HCT116 (cell line): ENCODE data around the gene DEXI. TPM values are rescaled to one million over a fixed set of nuclear protein-coding genes. Genes with fewer than 3 reads are reported as not detected.
A peak's percentile ranks its signal among the peaks of the same experiment; 100 is the strongest.

Experiments
- ATAC-seq: fragments of 200-7000 bp; cut with Tn5 transposase; 2 replicates; pipeline ENCODE4 v1.9.1; 2020; ENCODE audit warnings: mild to moderate bottlenecking, moderate library complexity
- BruUV-seq: library from RNA; stranded (reverse); fragments of 400-500 nt; replicated peaks from 2 replicates; lab custom pipeline; 2021; lab: Mats Ljungman, UMichigan
- CTCF ChIA-PET: fragments of 300-600 bp; sonication (Branson Sonifier 250); formaldehyde crosslinking; loops from one replicate; lab custom pipeline; 2021; ENCODE audit warnings: antibody characterized with exemption; lab: Charles Lee
- POLR2A ChIA-PET: fragments of 300-600, 350-600 bp; sonication (Branson Sonifier 250); formaldehyde crosslinking; loops from one replicate; lab custom pipeline; 2021; ENCODE audit warnings: antibody characterized with exemption; lab: Charles Lee
- RAD21 ChIA-PET, 2 experiments: fragments of 300-600 bp; sonication (Branson Sonifier 250); formaldehyde crosslinking; loops; one replicate each; lab custom pipeline; 2023; ENCODE audit warnings: low total read pairs in 2 of 2; ENCODE audit not compliant: uncharacterized antibody in 2 of 2, unreplicated experiment in 2 of 2, low non-redundant PET in 1 of 2; lab: Charles Lee
- DNase-seq: peaks from one replicate; pipeline ENCODE4 v3.0.0-alpha.2; 2010; ENCODE audit warnings: low read depth, low spot score
- H2AFZ ChIP-seq: fragments of 200-600 bp; shearing (Covaris generic), sonication (generic); 2 replicates; pipeline ENCODE4 v1.6.1; 2017; ENCODE audit warnings: low read depth, mixed run types, mixed read lengths, antibody characterized with exemption, low read length; ENCODE audit not compliant: poor library complexity, severe bottlenecking
- H3K27ac ChIP-seq: 2 replicates; pipeline ENCODE4 v1.5.1; 2012; ENCODE audit warnings: low read depth, low read length
- H3K27me3 ChIP-seq: fragments of 200-600 bp; sonication (generic); 2 replicates; pipeline ENCODE4 v1.6.1; 2016; ENCODE audit warnings: mixed run types, low read length, mixed read lengths; ENCODE audit not compliant: insufficient read depth
- H3K36me3 ChIP-seq, 2 experiments: fragments of 200-500 bp in 1 of 2; fragments of 200-600 bp in 1 of 2; sonication (Bioruptor generic) in 1 of 2; sonication (generic) in 1 of 2; 2 replicates each; pipeline versions ENCODE4 v1.5.1 to v1.6.1; 2014 to 2016; ENCODE audit warnings: low read length in 2 of 2, inconsistent platforms in 1 of 2, mixed read lengths in 1 of 2, mixed run types in 1 of 2; ENCODE audit not compliant: insufficient read depth in 2 of 2, control insufficient read depth in 1 of 2
- H3K4me1 ChIP-seq, 2 experiments: fragments of 200-600 bp in 1 of 2; sonication (generic) in 1 of 2; 2 replicates each; pipeline versions ENCODE4 v1.5.1 to v1.6.1; 2012 to 2017; ENCODE audit warnings: low read length in 2 of 2, inconsistent platforms in 1 of 2, mild to moderate bottlenecking in 1 of 2, mixed read lengths in 1 of 2, mixed run types in 1 of 2, moderate library complexity in 1 of 2; ENCODE audit not compliant: insufficient read depth in 2 of 2, control insufficient read depth in 1 of 2
- H3K4me2 ChIP-seq: fragments of 200-600 bp; sonication (generic); 2 replicates; pipeline ENCODE4 v1.6.1; 2017; ENCODE audit warnings: mixed run types, low read length, mixed read lengths
- H3K4me3 ChIP-seq, 2 experiments: fragments of 200-600 bp in 1 of 2; sonication (generic) in 1 of 2; replicated peaks in 1 of 2; 2 replicates each; pipeline ENCODE4 v1.5.1; 2011 to 2016; ENCODE audit warnings: low read length in 2 of 2, control low read depth in 1 of 2, low read depth in 1 of 2, mild to moderate bottlenecking in 1 of 2, mixed read lengths in 1 of 2, mixed run types in 1 of 2
- H3K79me2 ChIP-seq: fragments of 200-600 bp; sonication (generic); 2 replicates; pipeline ENCODE4 v1.6.1; 2017; ENCODE audit warnings: mild to moderate bottlenecking, mixed run types, low read length, moderate library complexity, mixed read lengths; ENCODE audit not compliant: insufficient read depth
- H3K9ac ChIP-seq: fragments of 200-600 bp; sonication (generic); 2 replicates; pipeline ENCODE4 v1.6.1; 2016; ENCODE audit warnings: low read length, mixed read lengths
- H3K9me2 ChIP-seq: fragments of 200-600 bp; sonication (generic), shearing (Covaris generic); 2 replicates; pipeline ENCODE4 v1.6.1; 2017; ENCODE audit warnings: mixed run types, mild to moderate bottlenecking, moderate library complexity; ENCODE audit not compliant: insufficient read depth
- H3K9me3 ChIP-seq, 2 experiments: fragments of 200-500 bp in 1 of 2; fragments of 200-600 bp in 1 of 2; sonication (Bioruptor generic) in 1 of 2; sonication (generic) in 1 of 2; 2 replicates each; pipeline ENCODE4 v1.6.1; 2014 to 2017; ENCODE audit warnings: low read length in 2 of 2, mixed read lengths in 2 of 2, inconsistent platforms in 1 of 2, low read depth in 1 of 2, mild to moderate bottlenecking in 1 of 2, mixed run types in 1 of 2, moderate library complexity in 1 of 2; ENCODE audit not compliant: control insufficient read depth in 1 of 2, insufficient read depth in 1 of 2
- H4K20me1 ChIP-seq: fragments of 200-600 bp; sonication (generic), shearing (Covaris generic); 2 replicates; pipeline ENCODE4 v1.6.1; 2017; ENCODE audit warnings: mixed run types, mild to moderate bottlenecking, moderate library complexity; ENCODE audit not compliant: insufficient read depth
- ATF3 ChIP-seq: IDR thresholded peaks from 2 replicates; pipeline ENCODE4 v1.6.1; 2012
- CEBPB ChIP-seq: IDR thresholded peaks from 2 replicates; pipeline ENCODE4 v1.6.1; 2012; ENCODE audit warnings: low read depth
- EGR1 ChIP-seq: IDR thresholded peaks from 2 replicates; pipeline ENCODE4 v1.6.1; 2012; ENCODE audit warnings: low read depth
- ELF1 ChIP-seq: IDR thresholded peaks from 2 replicates; pipeline ENCODE4 v1.6.1; 2012; ENCODE audit warnings: low read depth, borderline replicate concordance
- EZH2 ChIP-seq: fragments of 200-600 bp; sonication (generic); IDR thresholded peaks from 2 replicates; pipeline ENCODE4 v1.6.1; 2017; ENCODE audit warnings: antibody characterized with exemption, mixed run types
- EZH2phosphoT487 ChIP-seq: fragments of 200-600 bp; IDR thresholded peaks from 2 replicates; pipeline ENCODE4 v1.6.1; 2018; ENCODE audit warnings: antibody characterized with exemption, borderline replicate concordance
- POLR2A ChIP-seq: IDR thresholded peaks from 2 replicates; pipeline ENCODE4 v1.7.0; 2011; ENCODE audit warnings: borderline replicate concordance; ENCODE audit not compliant: insufficient read depth, insufficient read length; ENCODE audit errors: extremely low read depth
- YY1 ChIP-seq: IDR thresholded peaks from 2 replicates; pipeline ENCODE4 v1.6.1; 2011; ENCODE audit warnings: low read length, low read depth, moderate library complexity, mild to moderate bottlenecking; ENCODE audit not compliant: insufficient replicate concordance; ENCODE audit errors: extremely low read depth
- ZBTB33 ChIP-seq: IDR thresholded peaks from 2 replicates; pipeline ENCODE4 v1.6.1; 2011; ENCODE audit warnings: mild to moderate bottlenecking, low read length, moderate library complexity; ENCODE audit not compliant: insufficient replicate concordance; ENCODE audit errors: extremely low read depth
- intact Hi-C: fragments of 100-400 bp; cut with micrococcal nuclease; formaldehyde crosslinking; loops from 2 replicates; pipeline ENCODE4 v1.10.0; 2022
- total RNA-seq: library from RNA; stranded (reverse); gene quantifications from one replicate; pipeline ENCODE4 v1.2.1, GENCODE V29; 2021; ENCODE audit not compliant: unreplicated experiment

DEXI gene
- total RNA-seq, 1 experiment from 2014 or later = 37.8 TPM

- TF ChIP-seq EZH2 (no peak), YY1 (no peak), POLR2A (no peak)
Observed at GRCh38 chr16:10947211-10947787, 5.0 kb upstream of the DEXI start (continued).

- Histone ChIP-seq H2AFZ (no peak overlapping the region), H3K4me3 (peak overlapping the region; percentile 87 to 91), H3K79me2 (peaks cover 64% of the 10 kb centered on the region), H3K9me3 (no peaks in the 10 kb centered on the region), H3K9me2 (no peaks in the 10 kb centered on the region), H3K4me1 (peaks cover 38 to 61% of the 10 kb centered on the region in 2 experiments), H3K36me3 (no peaks in the 10 kb centered on the region), H3K4me2 (peak overlapping the region; percentile 94), H4K20me1 (no peaks in the 10 kb centered on the region), H3K9ac (peak overlapping the region; percentile 69), H3K27me3 (no peaks in the 10 kb centered on the region), H3K27ac (peak overlapping the region; percentile 35; the same call in 1 of the 2 replicates)
- RAD21 ChIA-PET = no interaction called here
- intact Hi-C loops = no loop called here
- BruUV-seq = no TSS peak
- CTCF ChIA-PET = no interaction called here
- no peak for ATAC-seq
- POLR2A ChIA-PET = no interaction called here
- DNase-seq = no peak
- no peak for TF ChIP-seq EZH2
- peak; percentile 80 for TF ChIP-seq EGR1
Observed at GRCh38 chr16:10946308-10946707, 4.0 kb upstream of the DEXI start.

GRCh38 chr16:10945065-10945787 is 3.0 kb upstream of the DEXI start:
- H3K27ac ChIP-seq = no peak overlapping the region; the same call in 1 of the 2 replicates
- ChIA-PET RAD21 (no interaction called here), POLR2A (no interaction called here), CTCF (no interaction called here)
- H3K4me3 ChIP-seq = peak overlapping the region; percentile 87 to 91
- H3K9me3 ChIP-seq = no peaks in the 10 kb centered on the region
- H3K4me2 ChIP-seq = peak overlapping the region; percentile 94
- TF ChIP-seq ZBTB33 = no peak
- TF ChIP-seq EZH2 = no peak
- no peak for TF ChIP-seq CEBPB
- TF ChIP-seq ATF3 = no peak
- no peak for TF ChIP-seq EZH2phosphoT487
- no peak for TF ChIP-seq ELF1
- no peaks in the 10 kb centered on the region for H3K27me3 ChIP-seq
- BruUV-seq = no TSS peak
- H3K9ac ChIP-seq = peak overlapping the region; percentile 69
- H3K4me1 ChIP-seq = peaks cover 41 to 67% of the 10 kb centered on the region in 2 experiments
- no peak overlapping the region for H2AFZ ChIP-seq
- H3K9me2 ChIP-seq = no peaks in the 10 kb centered on the region
- H3K36me3 ChIP-seq = no peaks in the 10 kb centered on the region
- ATAC-seq = no peak
- peaks cover 65% of the 10 kb centered on the region for H3K79me2 ChIP-seq
- H4K20me1 ChIP-seq = no peaks in the 10 kb centered on the region
- no peak for DNase-seq
- intact Hi-C loops = no loop called here
